GM18502 (cell line): ENCODE data around the gene INHA.
A peak's percentile ranks its signal among the peaks of the same experiment; 100 is the strongest.

Experiments
- ATAC-seq: cut with Tn5 transposase; IDR thresholded peaks from one replicate; pipeline ENCODE4 v1.9.1; 2021; ENCODE audit warnings: mild to moderate bottlenecking; ENCODE audit not compliant: unreplicated experiment, poor library complexity

INHA gene, protein sequence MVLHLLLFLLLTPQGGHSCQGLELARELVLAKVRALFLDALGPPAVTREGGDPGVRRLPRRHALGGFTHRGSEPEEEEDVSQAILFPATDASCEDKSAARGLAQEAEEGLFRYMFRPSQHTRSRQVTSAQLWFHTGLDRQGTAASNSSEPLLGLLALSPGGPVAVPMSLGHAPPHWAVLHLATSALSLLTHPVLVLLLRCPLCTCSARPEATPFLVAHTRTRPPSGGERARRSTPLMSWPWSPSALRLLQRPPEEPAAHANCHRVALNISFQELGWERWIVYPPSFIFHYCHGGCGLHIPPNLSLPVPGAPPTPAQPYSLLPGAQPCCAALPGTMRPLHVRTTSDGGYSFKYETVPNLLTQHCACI

GRCh38 chr2:219572237-219573001 lies at the start of gene INHA:
INHA (plus strand) TSS chr2:219572310; CDS start chr2:219572375, 65 bp downstream.
- ATAC-seq = no peak

DNA sequence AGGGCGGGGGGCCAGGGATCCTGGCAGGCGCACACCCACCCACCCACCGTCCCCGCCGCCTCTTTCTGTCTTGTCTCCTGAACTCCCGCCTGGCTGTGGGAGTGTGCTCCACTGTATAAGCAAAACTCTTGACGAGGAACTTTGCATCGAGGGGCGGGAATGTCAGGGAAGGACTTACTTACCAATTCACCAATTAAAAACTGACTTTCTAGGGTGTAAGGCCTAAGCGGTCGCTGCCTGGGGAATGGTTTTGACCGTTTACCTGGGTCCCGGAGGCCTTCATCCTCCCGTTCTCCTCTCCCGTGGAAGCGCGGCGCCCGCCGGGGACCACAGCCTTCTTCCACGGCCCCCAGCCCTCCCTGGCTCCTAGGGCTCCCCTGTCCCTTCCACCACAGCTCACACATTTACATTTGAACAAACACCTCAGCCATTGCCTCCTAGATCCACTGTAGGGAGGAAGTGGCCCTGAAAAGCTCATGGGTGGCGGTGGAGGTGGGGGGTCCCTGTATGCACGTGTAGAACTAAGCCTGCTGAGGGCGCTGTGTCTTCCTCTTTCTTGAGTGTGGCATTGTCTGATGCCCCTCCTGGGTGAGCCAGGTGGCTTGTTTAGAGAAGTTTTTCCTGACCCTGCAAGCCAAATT lies 49.0 kb upstream of the INHA start:
- ATAC-seq = no peak

DNA sequence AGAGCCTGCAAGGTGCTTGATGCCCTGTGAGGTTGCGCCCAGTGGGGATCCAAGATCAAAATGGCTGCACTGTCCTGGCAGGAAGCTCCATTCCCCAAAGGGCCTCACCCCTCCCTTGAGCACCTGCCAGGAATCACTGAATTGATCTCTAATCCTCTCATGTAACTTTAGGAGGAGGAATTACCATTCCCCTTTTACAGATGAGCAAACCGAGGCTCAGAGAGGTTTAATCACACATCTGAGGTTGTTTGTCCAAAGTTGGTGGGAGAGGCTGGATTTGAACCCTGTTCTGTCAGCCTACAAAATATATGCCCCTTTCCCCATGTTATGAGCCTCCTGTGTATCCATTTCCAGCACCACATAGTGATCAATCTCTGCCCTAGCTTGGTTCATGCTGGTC lies 47.3 kb upstream of the INHA start:
- no peak for ATAC-seq

DNA sequence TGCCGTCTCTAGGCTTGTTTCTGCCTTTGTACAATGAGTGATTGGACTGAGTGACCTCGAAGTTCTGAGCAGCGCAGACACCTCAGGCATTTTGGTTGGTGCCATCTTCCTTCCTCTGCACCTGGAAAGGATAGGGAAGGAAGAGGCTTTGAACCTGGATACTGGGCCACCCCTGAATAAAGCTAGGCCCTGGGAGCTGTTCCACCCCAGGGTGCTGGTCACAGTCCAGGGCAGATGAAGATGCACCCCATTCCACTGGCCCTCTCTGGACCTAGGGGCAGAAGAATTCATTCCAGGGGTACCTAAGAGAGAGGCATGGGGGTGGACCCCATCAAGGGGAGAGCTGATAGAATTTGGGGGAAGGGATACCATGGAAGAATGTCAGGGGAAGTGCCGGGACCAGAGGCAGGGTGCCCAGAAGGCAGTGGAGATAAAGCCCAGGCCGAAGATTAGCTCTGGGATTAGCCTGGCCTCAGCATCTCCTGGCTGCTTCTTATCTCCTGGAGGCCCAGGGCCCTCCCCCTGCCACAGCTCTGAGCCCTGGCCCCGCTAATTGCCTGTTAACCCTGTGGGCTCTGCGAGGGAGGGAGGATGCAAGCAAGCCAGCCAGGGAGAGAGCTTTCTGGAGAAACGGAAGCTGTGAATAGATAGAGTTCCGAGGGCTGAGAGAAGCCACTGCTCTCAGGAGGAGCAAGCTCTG lies 46.4 kb upstream of the INHA start:
- no peak for ATAC-seq

- ATAC-seq = no peak
Observed at GRCh38 chr2:219526320-219527075, 45.6 kb upstream of the INHA start.

GRCh38 chr2:219527076-219527394 lies 45.1 kb upstream of the INHA start:
- ATAC-seq = no peak

DNA sequence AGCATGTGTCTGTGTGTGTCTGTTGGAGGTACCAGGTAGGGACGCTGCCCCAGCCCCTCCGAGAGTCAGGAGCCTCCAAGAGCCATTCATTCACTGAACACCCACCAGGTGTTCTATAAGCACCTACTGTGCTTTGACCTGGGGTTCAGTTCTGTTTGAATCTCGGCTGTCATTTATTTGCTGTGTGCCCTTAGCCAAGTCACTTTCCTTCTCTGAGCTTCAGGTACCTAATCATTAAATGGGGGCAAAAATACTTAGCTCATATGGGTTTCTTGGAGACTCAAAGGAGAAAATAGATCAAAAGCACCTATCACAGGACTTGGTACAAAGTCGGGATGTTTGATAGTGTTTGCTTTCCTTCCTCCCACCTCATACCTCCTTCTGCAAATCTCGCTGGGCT lies 44.6 kb upstream of the INHA start:
- ATAC-seq = no peak

DNA sequence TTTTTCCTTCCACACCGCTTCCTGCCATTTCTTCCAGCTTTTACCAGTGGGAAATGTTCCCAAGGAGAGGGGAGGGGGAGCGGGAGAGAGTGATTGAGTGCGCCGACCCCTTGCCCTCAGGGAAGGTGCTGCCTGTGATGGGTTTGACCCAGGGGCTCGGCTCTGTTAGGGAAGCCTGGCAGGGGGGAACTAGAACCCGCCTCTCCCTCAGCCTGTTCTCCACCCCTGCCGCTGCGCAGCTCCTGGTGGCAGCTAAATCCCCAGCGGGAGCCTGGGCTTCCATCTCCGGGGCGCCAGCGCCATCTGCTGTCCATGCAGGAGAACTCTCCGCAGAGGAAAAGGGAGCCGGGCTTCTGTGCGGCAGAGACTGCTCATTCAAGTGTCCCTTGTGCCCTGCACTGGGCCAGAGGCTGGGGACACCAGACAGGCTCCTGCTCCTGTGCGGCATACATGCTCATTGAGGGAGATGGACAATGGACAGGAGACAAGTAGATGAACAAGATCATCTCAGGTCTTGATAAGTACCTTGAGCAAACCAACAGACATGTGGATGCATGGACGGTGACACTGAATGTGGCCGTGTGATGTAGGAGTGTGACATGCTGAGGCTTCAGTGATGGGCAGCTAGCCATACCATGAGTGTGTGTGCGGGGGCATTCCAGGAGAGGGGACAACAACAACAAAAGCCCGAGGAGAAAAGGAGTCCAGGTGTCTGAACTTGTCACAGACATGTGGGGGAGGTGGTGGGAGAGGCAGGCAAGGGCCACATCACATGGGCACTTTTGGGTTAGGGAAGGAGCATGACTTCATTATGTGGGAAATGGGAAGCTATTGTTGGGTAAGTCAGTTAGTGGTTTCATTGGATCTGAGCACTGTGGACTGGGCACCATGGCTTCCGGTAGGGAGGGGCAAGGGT lies 41.8 kb upstream of the INHA start:
- peak; percentile 91 for ATAC-seq

GRCh38 chr2:219531639-219532377 lies 40.3 kb upstream of the INHA start:
- no peak for ATAC-seq

GRCh38 chr2:219532378-219532649 lies 39.8 kb upstream of the INHA start:
- no peak for ATAC-seq

GRCh38 chr2:219533930-219534661 lies 38.0 kb upstream of the INHA start:
- no peak for ATAC-seq

DNA sequence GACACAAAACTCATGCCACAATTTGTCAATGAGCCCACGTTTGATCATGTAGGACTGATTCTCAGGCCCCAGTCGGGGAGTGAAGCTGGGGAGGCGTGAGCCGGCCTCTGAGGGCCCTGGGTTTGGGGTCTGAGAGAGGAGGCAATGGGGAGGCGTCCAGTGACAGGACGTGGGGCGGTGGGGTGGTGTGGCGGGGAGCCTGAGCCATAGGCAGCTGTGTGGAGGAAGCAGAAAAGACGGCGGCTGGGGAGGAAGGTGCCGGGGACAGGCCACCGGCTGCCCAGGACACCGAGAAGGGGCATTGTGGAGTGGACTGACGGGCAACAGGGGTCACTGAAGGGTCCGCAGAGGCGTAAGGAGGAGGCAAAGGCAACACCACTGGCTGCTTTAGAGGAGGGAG lies 35.7 kb upstream of the INHA start:
- ATAC-seq = no peak

DNA sequence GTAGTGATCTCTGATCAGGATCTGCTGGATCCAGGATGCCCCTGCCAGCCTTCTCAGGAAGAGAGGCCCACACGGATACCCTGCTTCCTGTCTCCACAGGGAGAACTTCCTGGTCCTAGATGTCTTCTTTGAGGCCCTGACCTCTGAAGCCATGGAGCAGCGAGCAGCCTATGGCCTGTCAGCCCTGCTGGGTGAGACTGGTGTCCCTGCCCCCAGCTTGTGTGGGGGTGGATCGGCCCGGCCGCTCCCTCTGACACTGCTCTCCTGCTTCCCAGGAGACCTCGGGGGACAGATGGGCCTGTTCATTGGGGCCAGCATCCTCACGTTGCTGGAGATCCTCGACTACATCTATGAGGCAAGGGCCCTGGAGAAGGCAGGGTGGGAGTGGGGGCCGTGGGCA lies 35.1 kb upstream of the INHA start:
- no peak for ATAC-seq

- ATAC-seq = no peak
Observed at GRCh38 chr2:219537657-219538488, 34.2 kb upstream of the INHA start.

- no peak for ATAC-seq
Observed at GRCh38 chr2:219538504-219538951, 33.6 kb upstream of the INHA start.

- ATAC-seq = no peak
Observed at GRCh38 chr2:219538956-219539788, 32.9 kb upstream of the INHA start.
